Esophagus muscularis mucosa (tissue), 3 donors: ENCODE data around the gene VPS13D.

Experiments used
- POLR2A ChIP-seq: fragments of 450-650 bp; IDR thresholded peaks from one replicate; pipeline ENCODE4 v1.6.1; 2017; ENCODE audit warnings: antibody characterized with exemption, moderate library complexity, mild to moderate bottlenecking, low read depth
- TF ChIP-seq, protein P1 (sequence below), 3 experiments: fragments of 200-600 bp in 2 of 3; fragments of 450-650 bp in 1 of 3; sonication (generic) in 2 of 3; IDR thresholded peaks; one replicate each; pipeline ENCODE4 v1.5.1; 2017 to 2019; ENCODE audit warnings: antibody characterized with exemption in 3 of 3, mild to moderate bottlenecking in 2 of 3, moderate library complexity in 1 of 3

- TF ChIP-seq, protein P1, sequence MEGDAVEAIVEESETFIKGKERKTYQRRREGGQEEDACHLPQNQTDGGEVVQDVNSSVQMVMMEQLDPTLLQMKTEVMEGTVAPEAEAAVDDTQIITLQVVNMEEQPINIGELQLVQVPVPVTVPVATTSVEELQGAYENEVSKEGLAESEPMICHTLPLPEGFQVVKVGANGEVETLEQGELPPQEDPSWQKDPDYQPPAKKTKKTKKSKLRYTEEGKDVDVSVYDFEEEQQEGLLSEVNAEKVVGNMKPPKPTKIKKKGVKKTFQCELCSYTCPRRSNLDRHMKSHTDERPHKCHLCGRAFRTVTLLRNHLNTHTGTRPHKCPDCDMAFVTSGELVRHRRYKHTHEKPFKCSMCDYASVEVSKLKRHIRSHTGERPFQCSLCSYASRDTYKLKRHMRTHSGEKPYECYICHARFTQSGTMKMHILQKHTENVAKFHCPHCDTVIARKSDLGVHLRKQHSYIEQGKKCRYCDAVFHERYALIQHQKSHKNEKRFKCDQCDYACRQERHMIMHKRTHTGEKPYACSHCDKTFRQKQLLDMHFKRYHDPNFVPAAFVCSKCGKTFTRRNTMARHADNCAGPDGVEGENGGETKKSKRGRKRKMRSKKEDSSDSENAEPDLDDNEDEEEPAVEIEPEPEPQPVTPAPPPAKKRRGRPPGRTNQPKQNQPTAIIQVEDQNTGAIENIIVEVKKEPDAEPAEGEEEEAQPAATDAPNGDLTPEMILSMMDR (IDR thresholded peaks at IDR 0.05), result no peak
- TF ChIP-seq POLR2A, result no peak
Measured at GRCh38 chr1:12482988-12483387, 253.2 kb downstream of the VPS13D start.
